ENCODE data around the gene SCT.

Gene SCT

DNA sequence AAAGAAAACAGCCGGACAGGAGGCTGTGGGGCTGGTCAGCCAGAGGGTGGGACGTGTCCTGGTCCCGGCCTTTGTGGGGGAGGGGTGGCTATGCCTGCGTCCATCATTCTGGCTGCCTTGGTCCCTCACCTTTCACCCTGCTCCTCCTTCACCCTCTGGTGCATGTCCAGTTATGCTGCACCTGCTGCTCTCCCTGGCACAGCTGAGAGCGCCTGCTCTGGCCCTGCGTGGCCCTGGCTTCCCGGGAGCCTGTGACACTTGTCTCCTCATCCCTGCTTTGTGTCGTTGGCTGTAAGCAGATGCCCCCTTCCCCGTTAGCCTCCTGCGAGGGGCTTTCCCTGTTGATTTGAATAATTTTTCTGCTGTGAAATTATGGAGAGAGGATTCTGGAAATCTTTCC is 34.1 kb downstream of the SCT start:
- no peak overlapping the region for H3K4me3 ChIP-seq (ENCODE audit: low read length)
- DNase-seq (ENCODE audit: low read depth) = no peak
- TF ChIP-seq, protein P1, sequence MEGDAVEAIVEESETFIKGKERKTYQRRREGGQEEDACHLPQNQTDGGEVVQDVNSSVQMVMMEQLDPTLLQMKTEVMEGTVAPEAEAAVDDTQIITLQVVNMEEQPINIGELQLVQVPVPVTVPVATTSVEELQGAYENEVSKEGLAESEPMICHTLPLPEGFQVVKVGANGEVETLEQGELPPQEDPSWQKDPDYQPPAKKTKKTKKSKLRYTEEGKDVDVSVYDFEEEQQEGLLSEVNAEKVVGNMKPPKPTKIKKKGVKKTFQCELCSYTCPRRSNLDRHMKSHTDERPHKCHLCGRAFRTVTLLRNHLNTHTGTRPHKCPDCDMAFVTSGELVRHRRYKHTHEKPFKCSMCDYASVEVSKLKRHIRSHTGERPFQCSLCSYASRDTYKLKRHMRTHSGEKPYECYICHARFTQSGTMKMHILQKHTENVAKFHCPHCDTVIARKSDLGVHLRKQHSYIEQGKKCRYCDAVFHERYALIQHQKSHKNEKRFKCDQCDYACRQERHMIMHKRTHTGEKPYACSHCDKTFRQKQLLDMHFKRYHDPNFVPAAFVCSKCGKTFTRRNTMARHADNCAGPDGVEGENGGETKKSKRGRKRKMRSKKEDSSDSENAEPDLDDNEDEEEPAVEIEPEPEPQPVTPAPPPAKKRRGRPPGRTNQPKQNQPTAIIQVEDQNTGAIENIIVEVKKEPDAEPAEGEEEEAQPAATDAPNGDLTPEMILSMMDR (IDR thresholded peaks at IDR 0.05; ENCODE audit: insufficient read depth, low read depth, low read length, missing control alignments) = no peak

DNA sequence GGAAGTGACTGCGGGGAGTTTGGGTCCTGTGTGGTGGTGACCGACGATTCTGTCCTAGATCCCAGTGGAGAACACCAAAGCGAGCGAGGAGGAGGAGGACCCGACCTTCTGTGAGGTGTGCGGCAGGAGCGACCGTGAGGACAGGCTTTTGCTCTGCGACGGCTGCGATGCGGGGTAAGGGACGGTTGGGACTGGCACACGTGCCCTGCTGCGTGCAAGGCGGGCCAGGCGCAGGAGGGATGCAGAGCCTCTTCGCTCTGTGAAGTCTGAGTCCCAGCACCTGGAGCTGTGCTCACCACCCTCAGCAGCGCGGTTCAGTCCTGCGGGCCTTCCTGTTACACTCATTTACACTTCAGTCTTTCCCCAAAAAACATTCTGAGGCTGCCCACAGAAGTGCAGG is 34.5 kb downstream of the SCT start:
- no peak overlapping the region for H3K4me3 ChIP-seq (ENCODE audit: low read length)
- DNase-seq (ENCODE audit: low read depth) = no peak
- TF ChIP-seq, protein P1 (IDR thresholded peaks at IDR 0.05; ENCODE audit: insufficient read depth, low read depth, low read length, missing control alignments) = no peak

DNA sequence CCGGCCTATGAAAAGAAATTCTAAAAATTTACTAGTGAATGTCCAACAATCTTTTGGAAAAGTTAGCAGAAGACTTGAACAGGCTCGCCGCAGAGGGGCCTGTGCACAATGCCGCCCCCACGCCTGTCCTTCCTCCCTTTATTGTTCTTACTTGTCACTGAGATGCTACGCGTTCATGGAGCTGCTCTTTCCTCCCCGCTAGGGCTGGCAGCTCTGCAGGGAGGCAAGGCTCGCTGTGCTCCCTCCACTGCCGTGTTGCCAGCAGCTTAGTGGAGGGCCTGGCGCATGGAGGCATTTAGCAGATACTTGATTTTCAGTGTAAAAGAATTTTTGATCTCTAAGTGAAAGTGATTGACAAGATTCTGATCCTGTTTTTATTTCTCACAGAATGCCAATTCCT is 36.0 kb downstream of the SCT start:
- H3K4me3 ChIP-seq (ENCODE audit: low read length) = no peak overlapping the region
- TF ChIP-seq, protein P1 (IDR thresholded peaks at IDR 0.05; ENCODE audit: insufficient read depth, low read depth, low read length, missing control alignments) = no peak
- no peak for DNase-seq (ENCODE audit: low read depth)

DNA sequence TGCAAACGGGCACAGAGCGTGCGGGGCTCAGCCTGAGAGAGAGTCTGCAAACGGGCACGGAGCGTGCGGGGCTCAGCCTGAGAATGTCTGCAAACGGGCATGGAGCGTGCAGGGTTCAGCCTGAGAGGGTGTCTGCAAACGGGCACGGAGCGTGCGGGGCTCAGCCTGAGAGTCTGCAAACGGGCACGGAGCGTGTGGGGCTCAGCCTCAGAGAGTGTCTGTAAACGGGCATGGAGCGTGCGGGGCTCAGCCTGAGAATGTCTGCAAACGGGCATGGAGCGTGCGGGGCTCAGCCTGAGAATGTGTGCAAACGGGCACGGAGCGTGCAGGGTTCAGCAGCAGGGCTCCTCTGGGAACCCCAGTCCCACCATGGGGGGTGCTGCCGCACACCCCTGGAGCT is 37.2 kb downstream of the SCT start:
- no peak overlapping the region for H3K4me3 ChIP-seq (ENCODE audit: low read length)
- TF ChIP-seq, protein P1 (IDR thresholded peaks at IDR 0.05; ENCODE audit: insufficient read depth, low read depth, low read length, missing control alignments) = no peak
- DNase-seq (ENCODE audit: low read depth) = no peak

DNA sequence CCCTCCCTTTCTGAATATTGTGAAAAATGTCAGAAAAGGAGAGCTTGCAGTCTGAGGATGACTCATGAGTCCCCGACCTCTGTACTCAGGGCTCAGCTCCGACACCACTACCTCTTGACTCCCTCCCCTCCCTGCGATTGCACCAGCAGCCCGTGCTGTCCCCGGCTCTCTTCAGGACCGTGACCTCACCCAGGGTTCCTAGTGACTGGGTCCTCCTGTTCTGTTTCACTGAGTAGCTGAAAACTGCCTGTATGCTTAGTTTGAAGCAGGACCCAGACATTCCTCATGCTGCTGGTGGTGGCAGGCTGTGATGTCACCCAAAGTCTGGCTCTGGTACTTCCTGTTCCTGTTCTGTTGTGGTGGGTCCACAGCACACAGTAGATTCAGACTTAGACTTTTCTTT is 39.0 kb downstream of the SCT start:
- TF ChIP-seq, protein P1 (IDR thresholded peaks at IDR 0.05; ENCODE audit: insufficient read depth, low read depth, low read length, missing control alignments) = no peak
- no peak overlapping the region for H3K4me3 ChIP-seq (ENCODE audit: low read length)
- DNase-seq (ENCODE audit: low read depth) = no peak

DNA sequence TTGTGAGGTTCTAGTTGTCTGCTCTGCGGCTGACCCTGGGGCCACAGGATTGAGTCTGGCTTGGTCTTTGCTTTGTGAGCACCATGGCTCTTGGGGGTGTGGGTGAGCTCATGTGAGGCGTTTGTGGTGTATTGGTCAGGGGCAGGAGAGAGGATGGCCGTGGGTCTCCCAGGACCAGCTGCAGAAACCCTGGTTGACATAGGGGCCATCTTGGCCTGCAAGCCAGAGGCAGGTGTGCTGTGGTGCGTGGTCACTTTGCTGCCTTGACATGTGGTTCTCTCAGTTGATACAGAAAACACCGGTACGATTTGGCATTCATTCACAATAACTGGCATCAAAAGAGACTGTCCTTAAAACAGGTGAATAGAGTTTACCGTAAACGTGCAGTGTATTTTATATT is 39.4 kb downstream of the SCT start:
- DNase-seq (ENCODE audit: low read depth) = no peak
- no peak overlapping the region for H3K4me3 ChIP-seq (ENCODE audit: low read length)
- TF ChIP-seq, protein P1 (IDR thresholded peaks at IDR 0.05; ENCODE audit: insufficient read depth, low read depth, low read length, missing control alignments) = no peak

DNA sequence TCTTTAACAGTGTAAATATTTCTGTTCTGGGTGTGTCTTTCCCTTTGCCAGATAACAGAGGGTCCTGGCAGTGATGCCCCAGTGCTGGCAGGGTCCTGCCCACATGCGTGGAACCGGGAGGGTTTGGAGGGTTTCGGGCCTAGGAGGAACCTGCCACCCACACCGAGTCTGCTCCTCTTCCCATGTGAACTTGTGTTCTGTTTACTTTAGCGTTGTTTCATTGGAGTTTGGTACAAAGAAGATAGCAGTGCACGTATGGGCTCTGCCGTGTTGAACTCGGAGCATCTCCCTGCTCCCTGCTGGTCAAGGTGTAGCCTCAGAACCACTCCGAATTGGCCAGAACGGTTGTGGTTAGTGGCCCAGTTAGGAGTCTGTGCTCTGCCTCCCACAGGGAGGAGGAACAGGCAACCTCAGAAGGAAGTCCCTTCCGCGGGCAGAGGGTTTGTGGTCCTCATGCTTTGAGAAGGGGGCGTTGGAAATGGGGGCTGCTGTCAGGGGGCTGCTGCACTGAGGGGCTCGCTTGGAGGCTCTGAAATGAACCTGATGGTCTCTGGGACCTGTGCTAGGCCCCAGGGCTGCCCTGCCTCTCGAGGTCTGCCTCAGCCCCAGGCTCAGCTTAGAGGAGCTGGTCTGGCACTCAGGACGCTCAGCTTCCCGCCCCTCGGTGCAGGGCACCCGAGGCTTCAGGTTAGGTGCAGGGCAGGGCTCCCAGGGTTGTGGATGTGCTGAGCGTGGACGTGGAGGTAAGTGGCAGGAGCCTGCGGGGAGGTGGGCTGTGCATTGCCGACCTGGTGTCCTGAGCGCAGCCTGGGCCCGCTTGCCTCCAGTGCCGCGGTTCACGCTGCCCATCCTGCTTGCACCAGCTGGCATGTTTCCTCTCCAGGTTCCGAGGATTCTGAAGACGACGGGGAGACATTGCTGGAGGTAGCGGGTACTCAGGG is 40.3 kb downstream of the SCT start:
- H3K4me3 ChIP-seq (ENCODE audit: low read length) = no peak overlapping the region
- no peak for DNase-seq (ENCODE audit: low read depth)

More for the DNA sequence above, 40.3 kb downstream of the SCT start:
- TF ChIP-seq, protein P1 (IDR thresholded peaks at IDR 0.05; ENCODE audit: insufficient read depth, low read depth, low read length, missing control alignments) = no peak

Measured in epithelial cell of esophagus (primary cell).